Activated T-cell treated with anti-CD3 and anti-CD28 coated beads, Interleukin-2, amount 50 U/mL, for 4 hours (primary cell): ENCODE data around the gene TMEM269. TPM values are rescaled to one million over a fixed set of nuclear protein-coding genes. Genes with fewer than 3 reads are reported as not detected.

Experiments
- ATAC-seq, 2 donors: fragments of 200-7000 bp; cut with Tn5 transposase; one replicate each; pipeline ENCODE4 v1.10.0; 2021
- DNase-seq: peaks from one replicate; pipeline ENCODE4 v3.0.0-alpha.2; 2020
- H3K27me3 Mint-ChIP-seq: one replicate; pipeline ENCODE4 v1.8.0; 2021; ENCODE audit warnings: low read depth, mixed read lengths
- H3K36me3 Mint-ChIP-seq: one replicate; pipeline ENCODE4 v1.8.0; 2022; ENCODE audit warnings: mixed read lengths; ENCODE audit not compliant: insufficient read depth
- H3K4me1 Mint-ChIP-seq: one replicate; pipeline ENCODE4 v1.8.0; 2021; ENCODE audit warnings: low read depth, mixed read lengths
- H3K4me3 Mint-ChIP-seq: one replicate; pipeline ENCODE4 v1.8.0; 2021; ENCODE audit warnings: mild to moderate bottlenecking, moderate library complexity, mixed read lengths
- H3K9me3 Mint-ChIP-seq: one replicate; pipeline ENCODE4 v1.8.0; 2021; ENCODE audit warnings: mixed read lengths
- total RNA-seq, 3 donors: library from RNA; stranded (reverse); gene quantifications; one replicate each; pipeline ENCODE4 v1.2.1, GENCODE V29; 2021

The TMEM269 gene
- total RNA-seq: under 1 TPM in 2 of 3 donors, not detected in 1; 0.10 to 0.24 TPM

GRCh38 chr1:42784946-42785693 lies at the start of gene TMEM269:
TMEM269 (plus strand) TSS chr1:42784991; CDS start chr1:42789894, 4,903 bp downstream.
- peaks cover 14% of the 10 kb centered on the region for H3K36me3 Mint-ChIP-seq
- no peaks in the 10 kb centered on the region for H3K9me3 Mint-ChIP-seq
- ATAC-seq (peak; percentile 77 to 89), DNase-seq (peak; percentile 28)
- H3K4me1 Mint-ChIP-seq: peaks cover 15% of the 10 kb centered on the region
- peak within 1 kb of the TSS; percentile 72 for H3K4me3 Mint-ChIP-seq
- no peaks in the 10 kb centered on the region for H3K27me3 Mint-ChIP-seq

GRCh38 chr1:42735056-42735455 lies 49.7 kb upstream of the TMEM269 start:
- H3K4me3 Mint-ChIP-seq: no peak overlapping the region
- DNase-seq (no peak), ATAC-seq (no peak)
- H3K36me3 Mint-ChIP-seq: no peaks in the 10 kb centered on the region
- peaks cover 5% of the 10 kb centered on the region for H3K4me1 Mint-ChIP-seq
- H3K9me3 Mint-ChIP-seq: no peaks in the 10 kb centered on the region
- H3K27me3 Mint-ChIP-seq: no peaks in the 10 kb centered on the region

- no peak for ATAC-seq
- Mint-ChIP-seq H3K4me3 (no peak overlapping the region), H3K4me1 (peaks cover 5% of the 10 kb centered on the region), H3K27me3 (no peaks in the 10 kb centered on the region), H3K9me3 (no peaks in the 10 kb centered on the region), H3K36me3 (no peaks in the 10 kb centered on the region)
- no peak for DNase-seq
Measured at GRCh38 chr1:42735477-42736105, 49.2 kb upstream of the TMEM269 start.

GRCh38 chr1:42736152-42736551 lies 48.6 kb upstream of the TMEM269 start:
- no peaks in the 10 kb centered on the region for H3K27me3 Mint-ChIP-seq
- no peaks in the 10 kb centered on the region for H3K9me3 Mint-ChIP-seq
- H3K36me3 Mint-ChIP-seq: no peaks in the 10 kb centered on the region
- H3K4me1 Mint-ChIP-seq: peaks cover 5% of the 10 kb centered on the region
- DNase-seq: no peak
- H3K4me3 Mint-ChIP-seq: no peak overlapping the region
- no peak for ATAC-seq

GRCh38 chr1:42736571-42737200 lies 48.1 kb upstream of the TMEM269 start:
- Mint-ChIP-seq H3K36me3 (no peaks in the 10 kb centered on the region), H3K4me1 (peaks cover 5% of the 10 kb centered on the region), H3K27me3 (no peaks in the 10 kb centered on the region), H3K4me3 (no peak overlapping the region), H3K9me3 (no peaks in the 10 kb centered on the region)
- ATAC-seq: no peak
- DNase-seq: no peak

- peaks cover 5% of the 10 kb centered on the region for H3K4me1 Mint-ChIP-seq
- no peak for ATAC-seq
- no peaks in the 10 kb centered on the region for H3K9me3 Mint-ChIP-seq
- no peak for DNase-seq
- H3K4me3 Mint-ChIP-seq: no peak overlapping the region
- H3K27me3 Mint-ChIP-seq: no peaks in the 10 kb centered on the region
- no peaks in the 10 kb centered on the region for H3K36me3 Mint-ChIP-seq
Measured at GRCh38 chr1:42737257-42737656, 47.5 kb upstream of the TMEM269 start.

GRCh38 chr1:42737986-42738677 lies 46.7 kb upstream of the TMEM269 start:
- no peaks in the 10 kb centered on the region for H3K27me3 Mint-ChIP-seq
- no peaks in the 10 kb centered on the region for H3K36me3 Mint-ChIP-seq
- ATAC-seq: no peak
- no peak overlapping the region for H3K4me3 Mint-ChIP-seq
- H3K4me1 Mint-ChIP-seq: peaks cover 5% of the 10 kb centered on the region
- no peak for DNase-seq
- no peaks in the 10 kb centered on the region for H3K9me3 Mint-ChIP-seq

- no peak for ATAC-seq
Measured at GRCh38 chr1:42738678-42739226, 46.0 kb upstream of the TMEM269 start.

GRCh38 chr1:42739753-42740700 lies 44.8 kb upstream of the TMEM269 start, which contains the start of gene CLDN19:
CLDN19 (minus strand) TSS chr1:42740236; CDS start chr1:42740063, 173 bp downstream.
- peaks cover 5% of the 10 kb centered on the region for H3K4me1 Mint-ChIP-seq
- ATAC-seq: no peak
- no peak for DNase-seq
- no peak within 1 kb of the TSS for H3K4me3 Mint-ChIP-seq
- no peaks in the 10 kb centered on the region for H3K36me3 Mint-ChIP-seq
- no peaks in the 10 kb centered on the region for H3K27me3 Mint-ChIP-seq
- H3K9me3 Mint-ChIP-seq: no peaks in the 10 kb centered on the region

More at GRCh38 chr1:42738678-42739226, 46.0 kb upstream of the TMEM269 start:
- H3K27me3 Mint-ChIP-seq: no peaks in the 10 kb centered on the region
- H3K4me3 Mint-ChIP-seq: no peak overlapping the region
- H3K9me3 Mint-ChIP-seq: no peaks in the 10 kb centered on the region
- no peak for DNase-seq
- H3K4me1 Mint-ChIP-seq: peaks cover 5% of the 10 kb centered on the region
- no peaks in the 10 kb centered on the region for H3K36me3 Mint-ChIP-seq

- no peak for DNase-seq
- Mint-ChIP-seq H3K4me3 (no peak overlapping the region), H3K36me3 (peaks cover 3% of the 10 kb centered on the region), H3K4me1 (peaks cover 5% of the 10 kb centered on the region), H3K27me3 (no peaks in the 10 kb centered on the region), H3K9me3 (no peaks in the 10 kb centered on the region)
- no peak for ATAC-seq
Measured at GRCh38 chr1:42740851-42741580, 43.8 kb upstream of the TMEM269 start.

GRCh38 chr1:42741706-42742105 lies 43.1 kb upstream of the TMEM269 start:
- no peak for ATAC-seq
- Mint-ChIP-seq H3K4me1 (peaks cover 5% of the 10 kb centered on the region), H3K9me3 (no peaks in the 10 kb centered on the region), H3K4me3 (no peak overlapping the region), H3K36me3 (peaks cover 3% of the 10 kb centered on the region), H3K27me3 (no peaks in the 10 kb centered on the region)
- no peak for DNase-seq

- Mint-ChIP-seq H3K9me3 (no peaks in the 10 kb centered on the region), H3K4me1 (peaks cover 3% of the 10 kb centered on the region), H3K4me3 (no peak overlapping the region), H3K36me3 (peaks cover 3% of the 10 kb centered on the region), H3K27me3 (no peaks in the 10 kb centered on the region)
- ATAC-seq: no peak
- DNase-seq: no peak
Measured at GRCh38 chr1:42742141-42742540, 42.6 kb upstream of the TMEM269 start.
